ENCODE data around the gene CAMK2D. TPM values are rescaled to one million over a fixed set of nuclear protein-coding genes. Genes with fewer than 3 reads are reported as not detected.

Gene CAMK2D
- total and polyA plus RNA-seq, 4 experiments from 2014 or later, result 15.5 to 36.4 (median 24.0) TPM

- H3K4me3 Mint-ChIP-seq, result no peak overlapping the region
- ChIA-PET POLR2A (ENCODE audit: partially characterized antibody) (no interaction called here), CTCF (ENCODE audit: partially characterized antibody) (no interaction called here)
- no peak for DNase-seq
- H3K4me1 Mint-ChIP-seq, result peaks cover 0 to 7% (median 2%) of the 10 kb centered on the region in 4 donors
- H3K9me3 ChIP-seq (ENCODE audit: control insufficient read depth in 1 of 2, low read length in 2 of 2), result no peaks in the 10 kb centered on the region
- no peaks in the 10 kb centered on the region for H3K27me3 Mint-ChIP-seq
- intact Hi-C loops (cut with micrococcal nuclease), result no loop called here
- H3K9me3 Mint-ChIP-seq, result no peaks in the 10 kb centered on the region
- peaks cover 12 to 14% of the 10 kb centered on the region in 2 donors for H3K36me3 Mint-ChIP-seq
- H3K4me3 ChIP-seq (ENCODE audit: low read length in 2 of 2), result no peak overlapping the region
- H3K27me3 ChIP-seq (ENCODE audit: insufficient read depth, low read length), result no peaks in the 10 kb centered on the region
- H3K36me3 ChIP-seq (ENCODE audit: insufficient read depth, low read length), result no peaks in the 10 kb centered on the region
- no peaks in the 10 kb centered on the region for H3K4me1 ChIP-seq (ENCODE audit: insufficient read depth, low read length)
- H3K27ac Mint-ChIP-seq, result no peak overlapping the region
- no peak overlapping the region for H3K27ac ChIP-seq (ENCODE audit: low read depth, low read length)
Observed at GRCh38 chr4:113665036-113665435, 96.5 kb downstream of the CAMK2D start.

- no peak overlapping the region for H3K4me3 Mint-ChIP-seq
- no peaks in the 10 kb centered on the region for H3K27me3 Mint-ChIP-seq
- H3K4me1 Mint-ChIP-seq, result peaks cover 6 to 17% (median 13%) of the 10 kb centered on the region in 4 donors
- H3K4me3 ChIP-seq (ENCODE audit: low read length in 2 of 2), result no peak overlapping the region
- H3K36me3 ChIP-seq (ENCODE audit: insufficient read depth, low read length), result no peaks in the 10 kb centered on the region
- H3K36me3 Mint-ChIP-seq, result peaks cover 22 to 27% of the 10 kb centered on the region in 2 donors
- ChIA-PET POLR2A (ENCODE audit: partially characterized antibody) (no interaction called here), CTCF (ENCODE audit: partially characterized antibody) (no interaction called here)
- H3K9me3 Mint-ChIP-seq, result no peaks in the 10 kb centered on the region
- no peaks in the 10 kb centered on the region for H3K9me3 ChIP-seq (ENCODE audit: control insufficient read depth in 1 of 2, low read length in 2 of 2)
- no peak for DNase-seq
- no peaks in the 10 kb centered on the region for H3K4me1 ChIP-seq (ENCODE audit: insufficient read depth, low read length)
- H3K27ac ChIP-seq (ENCODE audit: low read depth, low read length), result no peak overlapping the region
- no peak overlapping the region for H3K27ac Mint-ChIP-seq
- H3K27me3 ChIP-seq (ENCODE audit: insufficient read depth, low read length), result no peaks in the 10 kb centered on the region
- intact Hi-C loops (cut with micrococcal nuclease), result no loop called here
Observed at GRCh38 chr4:113662581-113662980, 99.0 kb downstream of the CAMK2D start.

GRCh38 chr4:113659127-113659526 is 102.4 kb downstream of the CAMK2D start:
- no peaks in the 10 kb centered on the region for H3K4me1 ChIP-seq (ENCODE audit: insufficient read depth, low read length)
- Mint-ChIP-seq H3K27me3 (no peaks in the 10 kb centered on the region), H3K9me3 (no peaks in the 10 kb centered on the region), H3K27ac (no peak overlapping the region), H3K36me3 (peaks cover 22 to 30% of the 10 kb centered on the region in 2 donors), H3K4me3 (no peak overlapping the region), H3K4me1 (peaks cover 12 to 30% (median 17%) of the 10 kb centered on the region in 4 donors)
- no peak for DNase-seq
- POLR2A ChIA-PET (ENCODE audit: partially characterized antibody), result no interaction called here
- no peak overlapping the region for H3K4me3 ChIP-seq (ENCODE audit: low read length in 2 of 2)
- H3K27me3 ChIP-seq (ENCODE audit: insufficient read depth, low read length), result no peaks in the 10 kb centered on the region
- H3K27ac ChIP-seq (ENCODE audit: low read depth, low read length), result no peak overlapping the region
- intact Hi-C loops (cut with micrococcal nuclease), result no loop called here
- no peaks in the 10 kb centered on the region for H3K36me3 ChIP-seq (ENCODE audit: insufficient read depth, low read length)
- H3K9me3 ChIP-seq (ENCODE audit: control insufficient read depth in 1 of 2, low read length in 2 of 2), result no peaks in the 10 kb centered on the region
- CTCF ChIA-PET (ENCODE audit: partially characterized antibody), result no interaction called here

- ChIA-PET CTCF (ENCODE audit: partially characterized antibody) (no interaction called here), POLR2A (ENCODE audit: partially characterized antibody) (no interaction called here)
- H3K4me1 Mint-ChIP-seq, result peaks cover 12 to 34% (median 18%) of the 10 kb centered on the region in 4 donors
- Histone ChIP-seq H3K27me3 (ENCODE audit: insufficient read depth, low read length) (no peaks in the 10 kb centered on the region), H3K9me3 (ENCODE audit: control insufficient read depth in 1 of 2, low read length in 2 of 2) (no peaks in the 10 kb centered on the region), H3K4me1 (ENCODE audit: insufficient read depth, low read length) (no peaks in the 10 kb centered on the region), H3K4me3 (ENCODE audit: low read length in 2 of 2) (no peak overlapping the region), H3K27ac (ENCODE audit: low read depth, low read length) (no peak overlapping the region), H3K36me3 (ENCODE audit: insufficient read depth, low read length) (no peaks in the 10 kb centered on the region)
- H3K9me3 Mint-ChIP-seq, result no peaks in the 10 kb centered on the region
- H3K27me3 Mint-ChIP-seq, result no peaks in the 10 kb centered on the region
- intact Hi-C loops (cut with micrococcal nuclease), result no loop called here
- H3K36me3 Mint-ChIP-seq, result peaks cover 20 to 30% of the 10 kb centered on the region in 2 donors
- no peak for DNase-seq
- no peak overlapping the region for H3K4me3 Mint-ChIP-seq
- peak overlapping the region in 1 of 7 donors; percentile 30 for H3K27ac Mint-ChIP-seq
Observed at GRCh38 chr4:113657586-113658233, 103.8 kb downstream of the CAMK2D start.

- ChIA-PET POLR2A (ENCODE audit: partially characterized antibody) (no interaction called here), CTCF (ENCODE audit: partially characterized antibody) (no interaction called here)
- H3K4me3 Mint-ChIP-seq, result no peak overlapping the region
- no peaks in the 10 kb centered on the region for H3K36me3 ChIP-seq (ENCODE audit: insufficient read depth, low read length)
- H3K4me3 ChIP-seq (ENCODE audit: low read length in 2 of 2), result no peak overlapping the region
- DNase-seq, result no peak
- H3K4me1 Mint-ChIP-seq, result peaks cover 6 to 40% (median 18%) of the 10 kb centered on the region in 4 donors
- no peak overlapping the region for H3K27ac Mint-ChIP-seq
- intact Hi-C loops (cut with micrococcal nuclease), result no loop called here
- no peaks in the 10 kb centered on the region for H3K27me3 Mint-ChIP-seq
- no peaks in the 10 kb centered on the region for H3K4me1 ChIP-seq (ENCODE audit: insufficient read depth, low read length)
- peaks cover 8 to 26% of the 10 kb centered on the region in 2 donors for H3K36me3 Mint-ChIP-seq
- no peaks in the 10 kb centered on the region for H3K27me3 ChIP-seq (ENCODE audit: insufficient read depth, low read length)
- no peaks in the 10 kb centered on the region for H3K9me3 Mint-ChIP-seq
- no peaks in the 10 kb centered on the region for H3K9me3 ChIP-seq (ENCODE audit: control insufficient read depth in 1 of 2, low read length in 2 of 2)
- no peak overlapping the region for H3K27ac ChIP-seq (ENCODE audit: low read depth, low read length)
Observed at GRCh38 chr4:113653871-113654270, 107.7 kb downstream of the CAMK2D start.

GRCh38 chr4:113646442-113646822 is 115.1 kb downstream of the CAMK2D start:
- H3K36me3 ChIP-seq (ENCODE audit: insufficient read depth, low read length), result no peaks in the 10 kb centered on the region
- H3K27ac ChIP-seq (ENCODE audit: low read depth, low read length), result no peak overlapping the region
- peaks cover 6 to 27% of the 10 kb centered on the region in 2 donors for H3K36me3 Mint-ChIP-seq
- peaks cover 6 to 38% (median 19%) of the 10 kb centered on the region in 4 donors for H3K4me1 Mint-ChIP-seq
- H3K4me3 Mint-ChIP-seq, result no peak overlapping the region
- no peaks in the 10 kb centered on the region for H3K27me3 ChIP-seq (ENCODE audit: insufficient read depth, low read length)
- peak overlapping the region in 4 of 7 donors; percentile 31 to 66 (median 43) for H3K27ac Mint-ChIP-seq
- DNase-seq, result no peak
- no peak overlapping the region for H3K4me3 ChIP-seq (ENCODE audit: low read length in 2 of 2)
- CTCF ChIA-PET (ENCODE audit: partially characterized antibody), result interaction anchor here (1.2 kb wide), 1 partner anchor 305 kb away, joined by 3 read pairs; no protein-coding TSS in a partner anchor
- POLR2A ChIA-PET (ENCODE audit: partially characterized antibody), result interaction anchor here (1.2 kb wide), 1 partner anchor 117 kb away, joined by 3 read pairs; no protein-coding TSS in a partner anchor
- H3K27me3 Mint-ChIP-seq, result no peaks in the 10 kb centered on the region
- H3K9me3 Mint-ChIP-seq, result no peaks in the 10 kb centered on the region
- intact Hi-C loops (cut with micrococcal nuclease), result no loop called here
- H3K9me3 ChIP-seq (ENCODE audit: control insufficient read depth in 1 of 2, low read length in 2 of 2), result no peaks in the 10 kb centered on the region
- no peaks in the 10 kb centered on the region for H3K4me1 ChIP-seq (ENCODE audit: insufficient read depth, low read length)

GRCh38 chr4:113645771-113646441 is 115.6 kb downstream of the CAMK2D start:
- H3K27ac ChIP-seq (ENCODE audit: low read depth, low read length), result no peak overlapping the region
- Mint-ChIP-seq H3K36me3 (peaks cover 6 to 27% of the 10 kb centered on the region in 2 donors), H3K9me3 (no peaks in the 10 kb centered on the region), H3K27ac (peak overlapping the region in 1 of 7 donors; percentile 58), H3K4me1 (peaks cover 7 to 39% (median 19%) of the 10 kb centered on the region in 4 donors), H3K4me3 (peak overlapping the region in 1 of 8 donors; percentile 1), H3K27me3 (no peaks in the 10 kb centered on the region)
- intact Hi-C loops (cut with micrococcal nuclease), result no loop called here
- no peaks in the 10 kb centered on the region for H3K27me3 ChIP-seq (ENCODE audit: insufficient read depth, low read length)
- no peak overlapping the region for H3K4me3 ChIP-seq (ENCODE audit: low read length in 2 of 2)
- no peaks in the 10 kb centered on the region for H3K9me3 ChIP-seq (ENCODE audit: control insufficient read depth in 1 of 2, low read length in 2 of 2)
- no peaks in the 10 kb centered on the region for H3K36me3 ChIP-seq (ENCODE audit: insufficient read depth, low read length)
- ChIA-PET CTCF (ENCODE audit: partially characterized antibody) (interaction anchor here (0.9 to 1.2 kb wide), 3 partner anchors 10 to 305 kb away, joined by 3 to 4 read pairs (median 3); no protein-coding TSS in a partner anchor), POLR2A (ENCODE audit: partially characterized antibody) (interaction anchor here (1.2 kb wide), 1 partner anchor 117 kb away, joined by 3 read pairs; no protein-coding TSS in a partner anchor)
- no peak for DNase-seq
- H3K4me1 ChIP-seq (ENCODE audit: insufficient read depth, low read length), result no peaks in the 10 kb centered on the region

Measured in CD4-positive, alpha-beta memory T cell (primary cell).